ENCODE data around the gene MAN1A2.

DNA sequence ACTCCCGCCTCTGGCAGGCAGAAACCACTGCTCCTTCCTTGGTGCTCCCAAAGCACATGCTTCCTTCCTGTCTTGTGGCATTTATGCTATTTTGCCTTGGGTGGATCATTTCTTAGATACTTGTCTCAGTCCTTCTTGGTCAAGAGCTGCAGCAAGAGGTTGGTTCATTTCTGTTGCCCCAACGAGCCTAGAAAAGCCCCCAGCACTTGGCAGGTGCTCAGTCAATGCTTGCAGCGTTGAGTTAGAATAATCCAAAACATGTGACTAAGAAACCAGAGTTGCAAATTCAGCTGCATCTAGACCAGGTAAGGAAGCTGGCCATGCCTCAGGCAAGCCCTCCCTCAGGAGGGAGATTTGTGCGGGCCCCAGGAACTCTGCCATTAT lies 196.2 kb downstream of the MAN1A2 start:
- TF ChIP-seq CTCF (IDR thresholded peaks at IDR 0.05; ENCODE audit: borderline replicate concordance, extremely low read depth, low read length, poor library complexity, severe bottlenecking) (no peak), EZH2 (IDR thresholded peaks at IDR 0.05; ENCODE audit: borderline replicate concordance, low read depth, low read length, severe bottlenecking) (no peak)

Measured in DND-41 (cell line).